Measurements from ENCODE around the gene SPACA5B.

DNA sequence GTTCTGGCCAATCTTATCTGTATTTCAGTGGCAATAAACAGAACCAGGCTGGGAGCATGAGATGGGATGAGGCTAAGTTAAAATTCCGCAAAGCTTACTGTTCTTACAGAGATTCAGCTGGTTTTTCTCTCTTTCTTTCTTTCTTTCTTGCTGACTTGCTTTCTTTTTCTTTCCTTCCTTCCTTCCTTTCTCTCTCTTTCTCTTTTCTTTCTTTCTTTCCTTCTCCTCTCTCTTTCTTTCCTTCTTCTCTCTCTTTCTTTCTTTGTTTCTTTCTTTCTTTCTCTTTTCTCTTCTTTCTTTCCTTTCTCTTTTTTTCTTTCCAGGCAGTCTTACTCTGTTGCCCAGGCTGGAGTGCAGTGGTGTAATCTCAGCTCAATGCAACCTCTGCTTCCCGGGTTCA is 24.4 kb downstream of the SPACA5B start:
- TF ChIP-seq, protein P1, sequence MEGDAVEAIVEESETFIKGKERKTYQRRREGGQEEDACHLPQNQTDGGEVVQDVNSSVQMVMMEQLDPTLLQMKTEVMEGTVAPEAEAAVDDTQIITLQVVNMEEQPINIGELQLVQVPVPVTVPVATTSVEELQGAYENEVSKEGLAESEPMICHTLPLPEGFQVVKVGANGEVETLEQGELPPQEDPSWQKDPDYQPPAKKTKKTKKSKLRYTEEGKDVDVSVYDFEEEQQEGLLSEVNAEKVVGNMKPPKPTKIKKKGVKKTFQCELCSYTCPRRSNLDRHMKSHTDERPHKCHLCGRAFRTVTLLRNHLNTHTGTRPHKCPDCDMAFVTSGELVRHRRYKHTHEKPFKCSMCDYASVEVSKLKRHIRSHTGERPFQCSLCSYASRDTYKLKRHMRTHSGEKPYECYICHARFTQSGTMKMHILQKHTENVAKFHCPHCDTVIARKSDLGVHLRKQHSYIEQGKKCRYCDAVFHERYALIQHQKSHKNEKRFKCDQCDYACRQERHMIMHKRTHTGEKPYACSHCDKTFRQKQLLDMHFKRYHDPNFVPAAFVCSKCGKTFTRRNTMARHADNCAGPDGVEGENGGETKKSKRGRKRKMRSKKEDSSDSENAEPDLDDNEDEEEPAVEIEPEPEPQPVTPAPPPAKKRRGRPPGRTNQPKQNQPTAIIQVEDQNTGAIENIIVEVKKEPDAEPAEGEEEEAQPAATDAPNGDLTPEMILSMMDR (optimal IDR thresholded peaks at IDR 0.05 in 1 of 3, IDR thresholded peaks at IDR 0.05 in 1 of 3, conservative IDR thresholded peaks at IDR 0.05 in 1 of 3; ENCODE audit: extremely low read depth in 1 of 3, insufficient read depth in 2 of 3, low read length in 3 of 3): no peak
- TF ChIP-seq EZH2 (IDR thresholded peaks at IDR 0.05; ENCODE audit: low read length): no peak
